Mesendoderm (in vitro differentiated cells): Measurements from ENCODE around the gene SLC9A8.

Experiments
- DNase-seq: peaks from one replicate; pipeline ENCODE4 v3.0.0; 2013
- H2AK5ac ChIP-seq: 2 replicates; pipeline ENCODE4 v1.6.1; 2013; ENCODE audit warnings: low read length, inconsistent platforms
- H2BK120ac ChIP-seq: 2 replicates; pipeline ENCODE4 v1.6.1; 2013; ENCODE audit warnings: low read depth, mild to moderate bottlenecking, low read length, moderate library complexity, mixed read lengths
- H2BK15ac ChIP-seq: replicated peaks from 2 replicates; pipeline ENCODE4 v1.6.1; 2013; ENCODE audit warnings: low read depth, mild to moderate bottlenecking, moderate library complexity
- H2BK5ac ChIP-seq: 2 replicates; pipeline ENCODE4 v1.6.1; 2013; ENCODE audit warnings: low read length, inconsistent platforms
- H3K18ac ChIP-seq: 2 replicates; pipeline ENCODE4 v1.6.1; 2013; ENCODE audit warnings: mild to moderate bottlenecking, low read length, mixed read lengths
- H3K23ac ChIP-seq: one replicate; pipeline ENCODE4 v1.6.1; 2013; ENCODE audit warnings: low read length
- H3K27ac ChIP-seq: 2 replicates; pipeline ENCODE4 v1.5.1; 2013; ENCODE audit warnings: low read depth, mild to moderate bottlenecking, inconsistent platforms, low read length, moderate library complexity
- H3K27me3 ChIP-seq: 2 replicates; pipeline ENCODE4 v1.6.1; 2013; ENCODE audit warnings: low read length, control low read depth, mild to moderate bottlenecking, inconsistent platforms; ENCODE audit not compliant: insufficient read depth, poor library complexity
- H3K36me3 ChIP-seq: 2 replicates; pipeline ENCODE4 v1.6.1; 2013; ENCODE audit warnings: low read length, inconsistent platforms; ENCODE audit not compliant: control insufficient read depth, insufficient read depth
- H3K4ac ChIP-seq: one replicate; pipeline ENCODE4 v1.6.1; 2013; ENCODE audit warnings: low read depth, mild to moderate bottlenecking, low read length, moderate library complexity
- H3K4me1 ChIP-seq: 2 replicates; pipeline ENCODE4 v1.6.1; 2013; ENCODE audit warnings: low read depth, low read length, inconsistent platforms; ENCODE audit not compliant: control insufficient read depth
- H3K4me2 ChIP-seq: 2 replicates; pipeline ENCODE4 v1.6.1; 2013; ENCODE audit warnings: low read length
- H3K4me3 ChIP-seq: 2 replicates; pipeline ENCODE4 v1.5.1; 2013; ENCODE audit warnings: mild to moderate bottlenecking, low read length
- H3K56ac ChIP-seq: one replicate; pipeline ENCODE4 v1.6.1; 2013; ENCODE audit warnings: low read length
- H3K79me1 ChIP-seq: 2 replicates; pipeline ENCODE4 v1.6.1; 2013; ENCODE audit warnings: low read length, inconsistent platforms
- H3K79me2 ChIP-seq: 2 replicates; pipeline ENCODE4 v1.6.1; 2013; ENCODE audit warnings: mild to moderate bottlenecking, low read length; ENCODE audit not compliant: control insufficient read depth, insufficient read depth
- H3K9ac ChIP-seq: 2 replicates; pipeline ENCODE4 v1.6.1; 2013; ENCODE audit warnings: low read length, inconsistent platforms
- H4K5ac ChIP-seq: one replicate; pipeline ENCODE4 v1.6.1; 2013; ENCODE audit warnings: low read length
- H4K8ac ChIP-seq: one replicate; pipeline ENCODE4 v1.6.1; 2013; ENCODE audit warnings: low read depth, mild to moderate bottlenecking, control low read depth, low read length, moderate library complexity
- WGBS: extraction: QIAGEN DNeasy Blood & Tissue Kit; methylation state at CpG from one replicate; pipeline ENCODE4 v1.1.7; 2013; ENCODE audit warnings: low lambda C conversion rate, missing lambda C conversion rate; ENCODE audit not compliant: insufficient coverage; ENCODE audit errors: extremely low coverage; 5-methylcytosine and 5-hydroxymethylcytosine counted together

SLC9A8 gene

GRCh38 chr20:49918446-49918845 is 105.8 kb downstream of the SLC9A8 start:
- H3K9ac ChIP-seq: no peak overlapping the region
- H3K56ac ChIP-seq: no peak overlapping the region
- H3K23ac ChIP-seq: no peak overlapping the region
- H2BK15ac ChIP-seq: no peak overlapping the region
- H3K4me1 ChIP-seq: no peaks in the 10 kb centered on the region
- DNase-seq: no peak
- no peak overlapping the region for H3K27ac ChIP-seq
- no CpG with 5 or more reads among the region's 3 CpGs for WGBS
- no peaks in the 10 kb centered on the region for H3K36me3 ChIP-seq
- H3K79me1 ChIP-seq: peaks cover 12% of the 10 kb centered on the region
- H4K8ac ChIP-seq: no peak overlapping the region
- no peaks in the 10 kb centered on the region for H3K27me3 ChIP-seq
- H2BK5ac ChIP-seq: no peak overlapping the region
- no peak overlapping the region for H4K5ac ChIP-seq
- no peak overlapping the region for H3K4me3 ChIP-seq
- peaks cover 15% of the 10 kb centered on the region for H3K79me2 ChIP-seq
- H3K18ac ChIP-seq: no peak overlapping the region
- H2AK5ac ChIP-seq: no peak overlapping the region
- no peak overlapping the region for H3K4me2 ChIP-seq
- H3K4ac ChIP-seq: no peak overlapping the region
- H2BK120ac ChIP-seq: no peak overlapping the region

- Histone ChIP-seq H3K23ac (no peak overlapping the region), H4K5ac (no peak overlapping the region), H2BK15ac (no peak overlapping the region), H3K9ac (no peak overlapping the region), H3K27ac (no peak overlapping the region), H2BK5ac (no peak overlapping the region), H3K4me1 (no peaks in the 10 kb centered on the region), H2AK5ac (no peak overlapping the region), H4K8ac (no peak overlapping the region), H3K27me3 (no peaks in the 10 kb centered on the region), H2BK120ac (no peak overlapping the region), H3K4me3 (no peak overlapping the region), H3K18ac (no peak overlapping the region), H3K4ac (no peak overlapping the region), H3K56ac (no peak overlapping the region), H3K79me2 (peaks cover 9% of the 10 kb centered on the region), H3K79me1 (peaks cover 8% of the 10 kb centered on the region), H3K36me3 (no peaks in the 10 kb centered on the region), H3K4me2 (no peak overlapping the region)
- WGBS: no CpG with 5 or more reads among the region's 7 CpGs
- DNase-seq: no peak
Measured at GRCh38 chr20:49919009-49919408, 106.4 kb downstream of the SLC9A8 start.

- Histone ChIP-seq H2AK5ac (no peak overlapping the region), H3K4ac (no peak overlapping the region), H3K36me3 (no peaks in the 10 kb centered on the region), H2BK15ac (no peak overlapping the region), H3K18ac (no peak overlapping the region), H2BK120ac (no peak overlapping the region), H3K79me2 (peaks cover 5% of the 10 kb centered on the region), H3K4me3 (no peak overlapping the region), H3K9ac (no peak overlapping the region), H3K4me1 (no peaks in the 10 kb centered on the region), H4K5ac (no peak overlapping the region), H3K27me3 (no peaks in the 10 kb centered on the region), H4K8ac (no peak overlapping the region), H3K79me1 (peaks cover 4% of the 10 kb centered on the region), H3K23ac (no peak overlapping the region), H3K27ac (no peak overlapping the region), H2BK5ac (no peak overlapping the region), H3K4me2 (no peak overlapping the region), H3K56ac (no peak overlapping the region)
- WGBS: no CpG with 5 or more reads among the region's 2 CpGs
- no peak for DNase-seq
Measured at GRCh38 chr20:49919461-49919860, 106.8 kb downstream of the SLC9A8 start.

GRCh38 chr20:49924247-49924646 is 111.6 kb downstream of the SLC9A8 start:
- Histone ChIP-seq H3K4me1 (no peaks in the 10 kb centered on the region), H2AK5ac (no peak overlapping the region), H3K23ac (no peak overlapping the region), H4K8ac (no peak overlapping the region), H3K56ac (no peak overlapping the region), H3K4ac (no peak overlapping the region), H2BK5ac (no peak overlapping the region), H3K27ac (no peak overlapping the region), H3K4me2 (no peak overlapping the region), H3K18ac (no peak overlapping the region), H4K5ac (no peak overlapping the region), H3K4me3 (no peak overlapping the region), H3K79me1 (no peaks in the 10 kb centered on the region), H3K36me3 (no peaks in the 10 kb centered on the region), H3K9ac (no peak overlapping the region), H3K79me2 (no peaks in the 10 kb centered on the region), H2BK15ac (no peak overlapping the region), H2BK120ac (no peak overlapping the region), H3K27me3 (no peaks in the 10 kb centered on the region)
- no peak for DNase-seq
- WGBS: no CpG with 5 or more reads among the region's 4 CpGs

GRCh38 chr20:49925901-49926454 is 113.3 kb downstream of the SLC9A8 start:
- Histone ChIP-seq H3K9ac (no peak overlapping the region), H3K79me1 (no peaks in the 10 kb centered on the region), H3K4me2 (no peak overlapping the region), H4K8ac (no peak overlapping the region), H3K56ac (no peak overlapping the region), H3K4ac (no peak overlapping the region), H3K4me1 (no peaks in the 10 kb centered on the region), H3K18ac (no peak overlapping the region), H4K5ac (no peak overlapping the region), H3K4me3 (no peak overlapping the region), H3K79me2 (no peaks in the 10 kb centered on the region), H2AK5ac (no peak overlapping the region), H3K27me3 (no peaks in the 10 kb centered on the region), H3K36me3 (no peaks in the 10 kb centered on the region), H3K23ac (no peak overlapping the region), H2BK120ac (no peak overlapping the region), H3K27ac (no peak overlapping the region), H2BK15ac (no peak overlapping the region), H2BK5ac (no peak overlapping the region)
- WGBS: no CpG with 5 or more reads among the region's 2 CpGs
- no peak for DNase-seq

GRCh38 chr20:49928411-49929141 is 115.9 kb downstream of the SLC9A8 start:
- peak; percentile 79 for DNase-seq
- no peaks in the 10 kb centered on the region for H3K79me1 ChIP-seq
- H2AK5ac ChIP-seq: no peak overlapping the region
- H3K56ac ChIP-seq: no peak overlapping the region
- no peak overlapping the region for H4K5ac ChIP-seq
- H3K79me2 ChIP-seq: no peaks in the 10 kb centered on the region
- H3K4me2 ChIP-seq: no peak overlapping the region
- no peak overlapping the region for H4K8ac ChIP-seq
- no peak overlapping the region for H3K9ac ChIP-seq
- no peaks in the 10 kb centered on the region for H3K36me3 ChIP-seq
- no peak overlapping the region for H3K23ac ChIP-seq
- no peaks in the 10 kb centered on the region for H3K4me1 ChIP-seq
- H3K4ac ChIP-seq: no peak overlapping the region
- no peak overlapping the region for H2BK120ac ChIP-seq
- no peak overlapping the region for H3K18ac ChIP-seq
- no CpG with 5 or more reads among the region's 15 CpGs for WGBS
- no peak overlapping the region for H3K27ac ChIP-seq
- no peak overlapping the region for H3K4me3 ChIP-seq
- no peak overlapping the region for H2BK15ac ChIP-seq
- H3K27me3 ChIP-seq: no peaks in the 10 kb centered on the region
- H2BK5ac ChIP-seq: no peak overlapping the region
